Keratinocyte (primary cell): ENCODE data around the gene MAGEF1.

Experiments used
- EZH2 ChIP-seq: IDR thresholded peaks from one replicate; pipeline ENCODE4 v1.6.1; 2012; ENCODE audit warnings: inconsistent platforms, mild to moderate bottlenecking, low read length, moderate library complexity
- TF ChIP-seq, protein P1 (sequence below), 3 experiments: IDR thresholded peaks in 1 of 3; conservative IDR thresholded peaks in 1 of 3; optimal IDR thresholded peaks in 1 of 3; 2 replicates in 2 of 3; 3 replicates in 1 of 3; pipeline versions ENCODE3 to v1.5.1; 2011; ENCODE audit warnings: low read length in 3 of 3, mild to moderate bottlenecking in 3 of 3, moderate library complexity in 2 of 3, control low read depth in 1 of 3, inconsistent platforms in 1 of 3; ENCODE audit not compliant: insufficient read depth in 2 of 3; ENCODE audit errors: extremely low read depth in 1 of 3

DNA sequence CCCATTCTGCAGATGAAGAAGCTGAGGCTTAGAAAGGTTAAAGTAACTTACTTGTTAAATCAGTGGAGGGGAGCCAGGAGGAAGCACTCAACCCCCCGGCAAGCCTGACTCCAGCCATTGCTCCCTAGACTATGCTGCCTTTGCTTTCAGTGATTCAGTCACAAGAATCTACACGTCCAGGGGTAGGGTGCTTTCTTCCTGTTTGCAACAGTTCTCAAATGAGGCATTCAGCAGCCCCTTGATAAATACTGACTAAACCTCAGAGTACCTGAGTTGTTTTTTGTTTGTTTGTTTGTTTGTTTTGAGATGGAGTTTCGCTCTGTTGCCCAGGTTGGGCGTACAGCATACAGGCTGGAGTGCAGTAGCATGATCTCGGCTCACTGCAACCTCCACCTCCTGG lies 28.6 kb downstream of the MAGEF1 start:
- TF ChIP-seq, protein P1, sequence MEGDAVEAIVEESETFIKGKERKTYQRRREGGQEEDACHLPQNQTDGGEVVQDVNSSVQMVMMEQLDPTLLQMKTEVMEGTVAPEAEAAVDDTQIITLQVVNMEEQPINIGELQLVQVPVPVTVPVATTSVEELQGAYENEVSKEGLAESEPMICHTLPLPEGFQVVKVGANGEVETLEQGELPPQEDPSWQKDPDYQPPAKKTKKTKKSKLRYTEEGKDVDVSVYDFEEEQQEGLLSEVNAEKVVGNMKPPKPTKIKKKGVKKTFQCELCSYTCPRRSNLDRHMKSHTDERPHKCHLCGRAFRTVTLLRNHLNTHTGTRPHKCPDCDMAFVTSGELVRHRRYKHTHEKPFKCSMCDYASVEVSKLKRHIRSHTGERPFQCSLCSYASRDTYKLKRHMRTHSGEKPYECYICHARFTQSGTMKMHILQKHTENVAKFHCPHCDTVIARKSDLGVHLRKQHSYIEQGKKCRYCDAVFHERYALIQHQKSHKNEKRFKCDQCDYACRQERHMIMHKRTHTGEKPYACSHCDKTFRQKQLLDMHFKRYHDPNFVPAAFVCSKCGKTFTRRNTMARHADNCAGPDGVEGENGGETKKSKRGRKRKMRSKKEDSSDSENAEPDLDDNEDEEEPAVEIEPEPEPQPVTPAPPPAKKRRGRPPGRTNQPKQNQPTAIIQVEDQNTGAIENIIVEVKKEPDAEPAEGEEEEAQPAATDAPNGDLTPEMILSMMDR (optimal IDR thresholded peaks at IDR 0.05 in 1 of 3, IDR thresholded peaks at IDR 0.05 in 1 of 3, conservative IDR thresholded peaks at IDR 0.05 in 1 of 3; ENCODE audit: extremely low read depth in 1 of 3, insufficient read depth in 2 of 3, low read length in 3 of 3): no peak
- no peak for TF ChIP-seq EZH2
